Chondrocyte (in vitro differentiated cells): ENCODE data around the gene SUMO3. TPM values are rescaled to one million over a fixed set of nuclear protein-coding genes. Genes with fewer than 3 reads are reported as not detected.

Experiments
- DNase-seq: peaks from one replicate; pipeline ENCODE4 v3.0.0; 2021; ENCODE audit warnings: mixed read lengths, low spot score
- H3K27ac Mint-ChIP-seq: one replicate; pipeline ENCODE4 v1.8.0; 2021; ENCODE audit warnings: mild to moderate bottlenecking, moderate library complexity, mixed read lengths; ENCODE audit not compliant: unreplicated experiment
- H3K27me3 Mint-ChIP-seq: 2 replicates; pipeline ENCODE4 v1.8.0; 2021; ENCODE audit warnings: low read depth, mixed read lengths
- H3K36me3 Mint-ChIP-seq: 2 replicates; pipeline ENCODE4 v1.8.0; 2021; ENCODE audit warnings: low read depth, mixed read lengths
- H3K4me1 Mint-ChIP-seq: 2 replicates; pipeline ENCODE4 v1.8.0; 2021; ENCODE audit warnings: low read depth, mild to moderate bottlenecking, mixed read lengths
- H3K4me3 Mint-ChIP-seq: one replicate; pipeline ENCODE4 v1.8.0; 2021; ENCODE audit warnings: mild to moderate bottlenecking, moderate library complexity, mixed read lengths; ENCODE audit not compliant: unreplicated experiment
- H3K9me3 Mint-ChIP-seq: 2 replicates; pipeline ENCODE4 v1.8.0; 2021; ENCODE audit warnings: low read depth, mixed read lengths
- total RNA-seq: library from RNA; stranded (reverse); gene quantifications from 3 replicates; pipeline ENCODE4 v1.2.1, GENCODE V29; 2021
- TF ChIP-seq, protein P1 (sequence below): fragments of 200-600 bp; sonication (generic); IDR thresholded peaks from 2 replicates; pipeline ENCODE4 v1.5.0; 2021; ENCODE audit warnings: antibody characterized with exemption, mild to moderate bottlenecking, moderate library complexity

Gene SUMO3
- total RNA-seq, 1 donor from 2014 or later, result 51.3 TPM

DNA sequence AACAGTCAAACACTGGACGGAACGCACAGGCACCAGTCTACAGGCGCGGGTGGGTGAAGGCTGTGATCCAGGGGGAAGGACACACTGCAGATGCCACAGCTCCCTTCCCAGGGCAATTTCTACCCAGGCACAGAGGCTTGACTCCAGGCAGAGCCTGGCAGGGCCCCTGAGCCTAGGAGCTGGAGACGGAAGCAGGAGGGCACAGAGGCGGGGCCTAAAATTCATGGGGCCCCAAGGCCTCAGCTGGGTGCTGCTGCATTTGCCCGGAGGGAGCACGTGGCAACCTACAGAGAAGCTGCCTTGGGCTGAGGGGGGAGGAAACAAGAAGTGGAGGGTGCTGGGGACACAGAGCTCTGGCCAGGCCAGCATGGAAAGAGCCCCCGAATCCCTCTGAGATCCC is 57.5 kb downstream of the SUMO3 start:
- Mint-ChIP-seq H3K36me3 (no peaks in the 10 kb centered on the region), H3K4me3 (no peak overlapping the region), H3K27ac (no peak overlapping the region), H3K27me3 (no peaks in the 10 kb centered on the region), H3K9me3 (no peaks in the 10 kb centered on the region), H3K4me1 (peaks cover 1% of the 10 kb centered on the region)
- TF ChIP-seq, protein P1, sequence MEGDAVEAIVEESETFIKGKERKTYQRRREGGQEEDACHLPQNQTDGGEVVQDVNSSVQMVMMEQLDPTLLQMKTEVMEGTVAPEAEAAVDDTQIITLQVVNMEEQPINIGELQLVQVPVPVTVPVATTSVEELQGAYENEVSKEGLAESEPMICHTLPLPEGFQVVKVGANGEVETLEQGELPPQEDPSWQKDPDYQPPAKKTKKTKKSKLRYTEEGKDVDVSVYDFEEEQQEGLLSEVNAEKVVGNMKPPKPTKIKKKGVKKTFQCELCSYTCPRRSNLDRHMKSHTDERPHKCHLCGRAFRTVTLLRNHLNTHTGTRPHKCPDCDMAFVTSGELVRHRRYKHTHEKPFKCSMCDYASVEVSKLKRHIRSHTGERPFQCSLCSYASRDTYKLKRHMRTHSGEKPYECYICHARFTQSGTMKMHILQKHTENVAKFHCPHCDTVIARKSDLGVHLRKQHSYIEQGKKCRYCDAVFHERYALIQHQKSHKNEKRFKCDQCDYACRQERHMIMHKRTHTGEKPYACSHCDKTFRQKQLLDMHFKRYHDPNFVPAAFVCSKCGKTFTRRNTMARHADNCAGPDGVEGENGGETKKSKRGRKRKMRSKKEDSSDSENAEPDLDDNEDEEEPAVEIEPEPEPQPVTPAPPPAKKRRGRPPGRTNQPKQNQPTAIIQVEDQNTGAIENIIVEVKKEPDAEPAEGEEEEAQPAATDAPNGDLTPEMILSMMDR, result no peak
- no peak for DNase-seq

DNA sequence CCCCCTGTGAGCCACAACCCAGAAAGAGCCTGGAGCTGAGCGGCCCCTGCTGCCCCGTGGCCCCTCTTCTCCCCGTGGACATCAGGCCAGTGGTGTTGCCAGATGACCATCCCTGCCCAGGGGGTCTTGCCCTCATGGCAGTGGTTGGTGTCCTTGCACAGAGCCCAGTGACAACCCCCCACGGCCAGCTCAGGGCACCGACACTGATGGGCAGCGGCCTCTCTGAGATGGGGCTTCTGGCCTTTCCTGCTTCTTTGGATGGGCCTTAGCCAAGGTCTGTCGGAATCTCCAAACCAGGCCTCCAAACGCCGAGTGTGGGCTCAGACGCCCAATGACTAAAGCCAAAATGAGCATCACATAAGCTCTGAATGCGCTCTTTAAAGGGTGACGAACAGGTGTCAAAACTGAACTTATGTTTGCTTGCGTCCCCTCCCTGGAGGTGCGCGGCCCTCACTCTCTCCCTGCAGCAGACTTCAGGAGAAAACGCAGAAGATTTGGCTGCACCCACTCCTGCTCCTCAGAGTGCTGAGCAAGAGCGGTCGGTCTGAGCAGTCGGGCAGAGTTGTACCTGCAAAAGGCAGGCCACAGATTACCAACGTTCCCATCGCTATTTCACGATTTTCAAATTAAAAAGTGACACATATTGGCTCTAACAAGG is 58.1 kb downstream of the SUMO3 start:
- Mint-ChIP-seq H3K4me1 (peaks cover 7% of the 10 kb centered on the region), H3K27ac (no peak overlapping the region), H3K4me3 (no peak overlapping the region), H3K27me3 (no peaks in the 10 kb centered on the region), H3K36me3 (peaks cover 4% of the 10 kb centered on the region), H3K9me3 (peaks cover 5% of the 10 kb centered on the region)
- TF ChIP-seq, protein P1, result no peak
- DNase-seq, result no peak

DNA sequence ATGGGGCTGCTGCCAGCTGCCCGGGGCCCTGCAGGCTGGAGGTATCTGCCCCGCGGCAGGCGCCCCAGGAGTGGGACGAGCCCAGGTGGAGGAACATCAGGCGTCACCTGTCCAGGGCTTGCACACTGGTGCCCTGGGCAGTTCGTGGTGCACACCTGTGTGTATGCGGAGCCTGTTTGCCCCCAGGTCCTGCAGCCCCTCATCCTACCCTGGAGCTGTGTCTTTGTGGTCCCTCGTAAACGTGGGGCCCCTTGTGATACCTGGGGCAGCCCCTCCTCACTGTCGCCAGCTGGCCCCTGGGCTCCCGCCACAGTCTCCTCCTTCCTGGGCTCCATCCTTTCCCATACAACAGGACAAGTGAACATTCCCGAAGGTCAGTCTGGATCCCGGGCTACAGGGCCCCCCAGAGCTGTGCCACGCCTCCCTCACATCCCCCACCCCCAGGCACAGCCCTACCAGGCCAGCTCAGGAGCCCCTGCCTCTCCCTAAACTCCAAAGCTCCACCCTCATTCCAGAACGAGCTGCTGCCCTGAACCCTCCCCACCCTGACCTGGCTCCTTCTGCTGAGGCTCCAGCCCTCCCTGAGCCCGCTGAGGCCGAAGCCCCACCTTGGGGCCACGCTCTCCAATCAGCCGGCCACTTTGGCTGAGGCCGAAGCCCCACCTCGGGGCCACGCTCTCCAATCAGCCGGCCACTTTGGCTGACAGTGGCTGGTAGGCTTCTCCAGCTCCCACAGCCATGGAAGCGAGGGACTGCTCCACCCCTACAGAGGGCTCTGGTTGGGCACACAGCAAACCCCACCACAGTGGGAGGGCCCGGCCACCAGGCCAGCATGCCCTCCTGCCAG is 58.9 kb downstream of the SUMO3 start:
- Mint-ChIP-seq H3K4me3 (no peak overlapping the region), H3K27ac (no peak overlapping the region), H3K36me3 (peaks cover 4% of the 10 kb centered on the region), H3K9me3 (peaks cover 6% of the 10 kb centered on the region), H3K4me1 (peaks cover 8% of the 10 kb centered on the region), H3K27me3 (no peaks in the 10 kb centered on the region)
- DNase-seq, result peak; percentile 73
- TF ChIP-seq, protein P1, result no peak

DNA sequence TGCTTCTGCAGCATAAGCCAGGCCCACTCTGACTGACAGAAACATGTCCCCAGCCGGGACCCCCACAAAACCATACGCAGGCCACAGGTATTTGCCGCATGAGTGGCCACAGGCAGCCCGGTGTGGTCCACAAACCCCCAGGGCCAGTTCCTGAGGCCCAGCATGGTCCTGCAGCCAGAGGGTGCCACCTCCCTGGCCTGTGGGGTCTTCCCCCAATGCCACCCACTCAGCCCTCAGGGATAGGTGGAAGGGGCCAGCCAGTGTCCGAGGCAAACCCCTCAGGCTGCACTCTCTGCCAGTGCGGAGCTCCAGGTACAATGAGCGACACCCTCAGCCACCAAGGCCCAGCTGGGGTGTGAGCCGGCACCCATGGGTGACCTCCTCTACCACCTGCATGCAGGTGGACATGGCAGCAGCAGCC is 59.7 kb downstream of the SUMO3 start:
- TF ChIP-seq, protein P1, result no peak
- H3K36me3 Mint-ChIP-seq, result peaks cover 4% of the 10 kb centered on the region
- no peak overlapping the region for H3K4me3 Mint-ChIP-seq
- no peaks in the 10 kb centered on the region for H3K27me3 Mint-ChIP-seq
- peak; percentile 86 for DNase-seq
- H3K4me1 Mint-ChIP-seq, result peaks cover 8% of the 10 kb centered on the region
- H3K27ac Mint-ChIP-seq, result no peak overlapping the region
- H3K9me3 Mint-ChIP-seq, result peaks cover 6% of the 10 kb centered on the region

DNA sequence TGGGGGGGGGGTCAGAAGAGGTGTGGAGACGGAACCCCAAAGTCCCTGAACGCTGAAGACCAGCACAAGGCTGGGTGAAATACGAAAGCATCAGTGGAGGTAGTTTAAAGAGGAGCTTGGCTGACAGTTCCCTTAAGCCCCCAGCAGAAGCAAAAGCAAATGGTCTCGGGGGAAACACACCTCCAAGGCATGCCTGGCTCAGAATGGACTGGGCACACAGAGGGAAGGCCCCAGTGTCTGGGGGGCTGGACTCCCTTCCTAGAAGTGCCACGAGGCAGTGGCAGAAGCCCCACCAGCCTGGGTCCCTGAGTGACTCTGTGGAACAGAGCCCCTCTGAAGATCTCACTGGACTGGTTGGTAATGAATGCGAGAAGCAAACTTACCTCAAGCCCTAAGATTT is 60.1 kb downstream of the SUMO3 start:
- no peaks in the 10 kb centered on the region for H3K27me3 Mint-ChIP-seq
- H3K9me3 Mint-ChIP-seq, result peaks cover 6% of the 10 kb centered on the region
- peaks cover 8% of the 10 kb centered on the region for H3K4me1 Mint-ChIP-seq
- H3K36me3 Mint-ChIP-seq, result peaks cover 6% of the 10 kb centered on the region
- H3K27ac Mint-ChIP-seq, result no peak overlapping the region
- no peak overlapping the region for H3K4me3 Mint-ChIP-seq
- peak; percentile 29 for DNase-seq
- TF ChIP-seq, protein P1, result no peak
